ENCODE measurements around the gene TESK2.

DNA sequence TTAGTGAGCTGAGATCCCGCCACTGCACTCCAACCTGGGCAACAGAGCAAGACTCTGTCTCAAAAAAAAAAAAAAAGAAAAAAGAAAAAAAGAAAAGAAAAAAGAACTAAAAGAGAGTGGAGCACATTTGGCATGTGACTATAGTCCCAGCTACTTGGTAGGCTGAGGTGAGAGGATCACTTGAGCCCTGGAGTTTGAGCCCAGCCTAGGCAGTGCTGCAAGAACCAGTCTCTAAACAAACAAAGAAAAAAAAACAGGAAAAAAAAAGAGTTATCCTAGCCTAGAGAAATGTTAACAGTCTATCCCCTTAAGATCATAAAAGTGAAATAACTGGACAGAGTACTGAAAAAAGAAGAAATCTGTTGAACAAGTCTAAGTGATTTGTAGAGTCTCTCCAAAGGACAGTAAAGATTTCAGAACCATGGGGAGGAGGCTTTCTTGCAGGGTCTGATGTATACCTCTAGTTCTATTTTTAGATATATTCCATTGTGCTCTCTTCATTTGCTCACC, 35.2 kb upstream of the TESK2 start:
- TF ChIP-seq, protein P1, sequence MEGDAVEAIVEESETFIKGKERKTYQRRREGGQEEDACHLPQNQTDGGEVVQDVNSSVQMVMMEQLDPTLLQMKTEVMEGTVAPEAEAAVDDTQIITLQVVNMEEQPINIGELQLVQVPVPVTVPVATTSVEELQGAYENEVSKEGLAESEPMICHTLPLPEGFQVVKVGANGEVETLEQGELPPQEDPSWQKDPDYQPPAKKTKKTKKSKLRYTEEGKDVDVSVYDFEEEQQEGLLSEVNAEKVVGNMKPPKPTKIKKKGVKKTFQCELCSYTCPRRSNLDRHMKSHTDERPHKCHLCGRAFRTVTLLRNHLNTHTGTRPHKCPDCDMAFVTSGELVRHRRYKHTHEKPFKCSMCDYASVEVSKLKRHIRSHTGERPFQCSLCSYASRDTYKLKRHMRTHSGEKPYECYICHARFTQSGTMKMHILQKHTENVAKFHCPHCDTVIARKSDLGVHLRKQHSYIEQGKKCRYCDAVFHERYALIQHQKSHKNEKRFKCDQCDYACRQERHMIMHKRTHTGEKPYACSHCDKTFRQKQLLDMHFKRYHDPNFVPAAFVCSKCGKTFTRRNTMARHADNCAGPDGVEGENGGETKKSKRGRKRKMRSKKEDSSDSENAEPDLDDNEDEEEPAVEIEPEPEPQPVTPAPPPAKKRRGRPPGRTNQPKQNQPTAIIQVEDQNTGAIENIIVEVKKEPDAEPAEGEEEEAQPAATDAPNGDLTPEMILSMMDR (conservative IDR thresholded peaks at IDR 0.05; ENCODE audit: low read length): no peak
- no peak for TF ChIP-seq EZH2phosphoT487 (IDR thresholded peaks at IDR 0.05; ENCODE audit: borderline replicate concordance)
